Measurements from ENCODE around the gene ZNF438.

GRCh38 chr10:31023558-31023957, 8.1 kb downstream of the ZNF438 start:
- no peak for TF ChIP-seq TAF1 (IDR thresholded peaks at IDR 0.05; ENCODE audit: borderline replicate concordance, insufficient read depth, low read length)
- no peak for TF ChIP-seq SIN3A (IDR thresholded peaks at IDR 0.05; ENCODE audit: borderline replicate concordance, insufficient read depth, low read length)
- no peak for TF ChIP-seq POLR2AphosphoS5 (IDR thresholded peaks at IDR 0.05; ENCODE audit: low read depth, low read length)
- no peak for TF ChIP-seq REST (IDR thresholded peaks at IDR 0.05; ENCODE audit: insufficient read depth in 1 of 2, low read depth in 2 of 2, low read length in 2 of 2)
